ENCODE results near the gene LYRM9. TPM values are rescaled to one million over a fixed set of nuclear protein-coding genes. Genes with fewer than 3 reads are reported as not detected.

LYRM9 gene
- 1.00 to 3.4 TPM (median 1.9 TPM) in 5 replicates for total RNA-seq (2022; extraction: Qiagen RNA extraction)

DNA sequence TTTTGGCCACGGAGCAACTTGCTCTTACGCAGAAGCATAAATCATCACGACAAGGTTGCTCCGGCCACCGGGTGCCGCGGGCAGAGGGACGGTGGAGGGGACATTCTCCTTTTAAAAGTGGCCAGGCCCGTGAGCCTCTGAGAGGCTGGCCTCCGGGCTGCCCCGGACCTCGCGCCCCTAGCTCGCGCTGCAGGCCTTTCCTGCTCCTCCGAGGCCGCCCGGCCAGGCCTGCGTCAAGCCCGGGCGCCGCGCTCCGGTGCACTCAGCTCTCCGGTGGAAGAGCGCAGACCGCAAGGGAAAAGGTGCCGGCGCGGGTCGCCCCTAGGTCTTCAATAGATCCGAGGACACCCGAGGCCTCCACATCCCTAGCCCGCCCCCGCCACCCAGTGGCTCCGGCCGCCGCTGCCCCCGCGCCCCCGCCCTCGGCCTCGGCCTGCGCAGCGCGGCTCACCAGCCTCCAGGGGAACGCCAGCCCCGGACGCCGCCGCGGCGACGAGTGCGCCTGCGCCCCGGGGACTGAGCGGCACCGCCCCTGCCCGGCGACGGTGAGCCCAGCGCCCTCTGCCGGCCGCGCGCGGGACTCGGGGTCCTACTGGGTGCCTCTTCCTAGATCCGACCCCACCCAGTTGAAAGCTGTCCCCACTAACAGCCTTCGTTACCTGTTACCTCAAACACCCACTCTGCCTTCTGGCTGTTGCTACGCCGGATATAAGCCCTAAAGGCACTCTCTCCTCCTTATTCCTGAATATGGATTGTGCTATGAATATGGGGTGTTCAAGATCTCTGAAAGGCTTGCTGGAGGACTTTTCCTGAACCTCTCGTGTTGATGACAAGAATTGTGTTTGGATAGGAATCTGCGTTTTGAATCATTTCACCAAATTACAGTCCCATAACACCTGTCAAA lies at the start of gene LYRM9:
LYRM9 (minus strand) TSS at position 500 of the 904 bp plus-strand sequence. CDS start 10,671 bp downstream, outside the sequence.

Other genes starting within 250 kb of the LYRM9 start
- gene NOS2, start 92.8 kb downstream of the LYRM9 start, total RNA-seq (2022; extraction: Qiagen RNA extraction), result 0.10 to 0.27 TPM (median 0.19 TPM) in 5 replicates
- 6.8 to 10.6 TPM (median 8.9 TPM) in 5 replicates for gene NLK, start 149.3 kb upstream of the LYRM9 start, total RNA-seq (2022; extraction: Qiagen RNA extraction)